Thyroid gland (tissue), 4 donors: ENCODE data around the gene XAF1. TPM values are rescaled to one million over a fixed set of nuclear protein-coding genes. Genes with fewer than 3 reads are reported as not detected.
A peak's percentile ranks its signal among the peaks of the same experiment; 100 is the strongest.

Experiments
- DNase-seq, 2 donors: peaks; one replicate each; pipeline ENCODE4 v3.0.0-alpha.2; 2019
- H3K27ac ChIP-seq, 3 donors: fragments of 200-600 bp; sonication (generic); 1 replicate in 2 of 3; 2 replicates in 1 of 3; pipeline ENCODE4 v1.5.1; 2016 to 2019; ENCODE audit warnings: mild to moderate bottlenecking in 1 of 3, moderate library complexity in 1 of 3
- H3K27me3 ChIP-seq: fragments of 200-600 bp; sonication (generic); one replicate; pipeline ENCODE4 v1.5.1; 2019
- H3K36me3 ChIP-seq, 2 donors: fragments of 200-600 bp; sonication (generic); one replicate each; pipeline ENCODE4 v1.5.1; 2016 to 2019
- H3K4me1 ChIP-seq, 2 donors: fragments of 200-600 bp; sonication (generic); one replicate each; pipeline ENCODE4 v1.5.1; 2017 to 2019
- H3K4me3 ChIP-seq, 3 donors: fragments of 200-600 bp; sonication (generic); replicated peaks in 1 of 3; 1 replicate in 2 of 3; 2 replicates in 1 of 3; pipeline ENCODE4 v1.5.1; 2016; ENCODE audit warnings: mild to moderate bottlenecking in 1 of 3
- H3K9me3 ChIP-seq: fragments of 200-600 bp; sonication (generic); one replicate; pipeline ENCODE4 v1.5.1; 2017
- POLR2A ChIP-seq, 2 donors: fragments of 450-650 bp; IDR thresholded peaks; one replicate each; pipeline ENCODE4 v1.6.1; 2017; ENCODE audit warnings: antibody characterized with exemption in 2 of 2, mild to moderate bottlenecking in 2 of 2, moderate library complexity in 1 of 2
- WGBS, 2 donors: methylation state at CpG; one replicate each; pipeline ENCODE4 v1.1.5; 2017; 5-methylcytosine and 5-hydroxymethylcytosine counted together
- intact Hi-C: fragments of 100-400 bp; cut with DNase I; formaldehyde crosslinking; loops from one replicate; pipeline ENCODE4 v1.15.1; 2023
- total RNA-seq, 4 donors: library from RNA; depleted of rRNA; stranded (reverse); fragments of >200 nt; gene quantifications; one replicate each; pipeline ENCODE4 v1.2.3, GENCODE V29; 2016
- TF ChIP-seq, protein P1 (sequence below), 6 experiments: fragments of 200-600 bp in 3 of 6; fragments of 450-650 bp in 3 of 6; sonication (generic) in 3 of 6; IDR thresholded peaks; one replicate each; pipeline ENCODE4 v1.5.1; 2016 to 2019; ENCODE audit warnings: antibody characterized with exemption in 6 of 6, mild to moderate bottlenecking in 2 of 6, inconsistent platforms in 1 of 6, moderate library complexity in 1 of 6

The XAF1 gene
- total RNA-seq, 4 donors from 2014 or later, result 10.0 to 34.1 (median 12.6) TPM

DNA sequence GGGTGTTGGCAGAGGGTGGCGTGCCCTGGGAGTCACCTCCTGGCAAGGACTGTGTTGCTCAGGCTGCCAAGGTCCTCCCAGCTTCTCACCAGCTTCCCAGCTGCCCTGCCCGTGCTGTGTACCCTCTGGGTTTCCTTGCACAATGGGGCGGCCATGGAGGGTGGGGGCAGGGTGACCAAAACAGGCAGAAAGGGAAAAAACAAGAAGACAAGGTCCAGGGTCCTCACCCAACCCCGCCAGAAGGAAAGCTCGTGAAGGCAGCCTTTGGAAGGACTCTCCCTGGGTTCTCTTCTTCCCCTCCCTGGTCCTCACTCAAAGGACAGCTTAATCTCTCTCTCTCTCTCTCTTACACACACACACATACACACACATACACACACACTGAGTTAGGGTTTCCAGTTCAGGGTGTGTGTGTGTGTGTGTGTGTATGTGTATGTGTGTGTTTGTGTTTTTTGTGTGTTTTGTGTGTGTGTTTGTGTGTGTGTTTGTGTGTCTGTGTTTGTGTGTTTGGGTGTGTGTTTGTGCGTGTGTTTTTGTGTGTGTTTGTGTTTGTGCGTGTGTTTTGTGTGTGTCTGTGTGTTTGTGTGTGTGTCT, 44.7 kb upstream of the XAF1 start:
- no peak for DNase-seq
- Histone ChIP-seq H3K27me3 (no peaks in the 10 kb centered on the region), H3K4me1 (no peaks in the 10 kb centered on the region), H3K27ac (no peak overlapping the region), H3K4me3 (no peak overlapping the region), H3K36me3 (no peaks in the 10 kb centered on the region), H3K9me3 (no peaks in the 10 kb centered on the region)
- TF ChIP-seq POLR2A (IDR thresholded peaks at IDR 0.05), result no peak
- intact Hi-C loops, result no loop called here
- WGBS, 2 donors, result 57 to 70% methylated on average over 7 of the region's 7 CpGs

DNA sequence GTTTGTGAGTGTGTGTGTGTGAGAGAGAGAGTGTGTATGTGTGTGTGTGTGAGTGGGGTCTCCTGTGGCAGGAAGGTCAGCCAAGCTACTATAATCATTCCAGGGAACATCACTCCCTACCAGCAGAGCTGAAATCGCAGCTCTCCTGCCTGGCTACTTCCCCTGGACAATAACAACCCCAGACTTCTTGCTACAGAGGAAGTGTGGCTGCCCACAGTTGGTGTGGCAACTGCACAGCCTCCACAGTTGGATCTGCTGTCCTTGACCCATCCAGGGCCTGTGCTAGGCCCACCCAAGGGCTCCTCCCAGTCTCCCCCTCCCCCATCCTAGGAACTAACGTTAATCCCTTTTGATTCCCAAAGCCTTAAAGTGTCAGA, 44.2 kb upstream of the XAF1 start:
- no peak overlapping the region for H3K27ac ChIP-seq
- H3K4me3 ChIP-seq, result no peak overlapping the region
- 61 to 62% methylated on average over 2 of the region's 2 CpGs for WGBS, 2 donors
- DNase-seq, result no peak
- no peaks in the 10 kb centered on the region for H3K9me3 ChIP-seq
- intact Hi-C loops, result no loop called here
- no peaks in the 10 kb centered on the region for H3K36me3 ChIP-seq
- TF ChIP-seq POLR2A (IDR thresholded peaks at IDR 0.05), result no peak
- TF ChIP-seq, protein P1, sequence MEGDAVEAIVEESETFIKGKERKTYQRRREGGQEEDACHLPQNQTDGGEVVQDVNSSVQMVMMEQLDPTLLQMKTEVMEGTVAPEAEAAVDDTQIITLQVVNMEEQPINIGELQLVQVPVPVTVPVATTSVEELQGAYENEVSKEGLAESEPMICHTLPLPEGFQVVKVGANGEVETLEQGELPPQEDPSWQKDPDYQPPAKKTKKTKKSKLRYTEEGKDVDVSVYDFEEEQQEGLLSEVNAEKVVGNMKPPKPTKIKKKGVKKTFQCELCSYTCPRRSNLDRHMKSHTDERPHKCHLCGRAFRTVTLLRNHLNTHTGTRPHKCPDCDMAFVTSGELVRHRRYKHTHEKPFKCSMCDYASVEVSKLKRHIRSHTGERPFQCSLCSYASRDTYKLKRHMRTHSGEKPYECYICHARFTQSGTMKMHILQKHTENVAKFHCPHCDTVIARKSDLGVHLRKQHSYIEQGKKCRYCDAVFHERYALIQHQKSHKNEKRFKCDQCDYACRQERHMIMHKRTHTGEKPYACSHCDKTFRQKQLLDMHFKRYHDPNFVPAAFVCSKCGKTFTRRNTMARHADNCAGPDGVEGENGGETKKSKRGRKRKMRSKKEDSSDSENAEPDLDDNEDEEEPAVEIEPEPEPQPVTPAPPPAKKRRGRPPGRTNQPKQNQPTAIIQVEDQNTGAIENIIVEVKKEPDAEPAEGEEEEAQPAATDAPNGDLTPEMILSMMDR (IDR thresholded peaks at IDR 0.05), result no peak
- H3K27me3 ChIP-seq, result no peaks in the 10 kb centered on the region
- H3K4me1 ChIP-seq, result no peaks in the 10 kb centered on the region

DNA sequence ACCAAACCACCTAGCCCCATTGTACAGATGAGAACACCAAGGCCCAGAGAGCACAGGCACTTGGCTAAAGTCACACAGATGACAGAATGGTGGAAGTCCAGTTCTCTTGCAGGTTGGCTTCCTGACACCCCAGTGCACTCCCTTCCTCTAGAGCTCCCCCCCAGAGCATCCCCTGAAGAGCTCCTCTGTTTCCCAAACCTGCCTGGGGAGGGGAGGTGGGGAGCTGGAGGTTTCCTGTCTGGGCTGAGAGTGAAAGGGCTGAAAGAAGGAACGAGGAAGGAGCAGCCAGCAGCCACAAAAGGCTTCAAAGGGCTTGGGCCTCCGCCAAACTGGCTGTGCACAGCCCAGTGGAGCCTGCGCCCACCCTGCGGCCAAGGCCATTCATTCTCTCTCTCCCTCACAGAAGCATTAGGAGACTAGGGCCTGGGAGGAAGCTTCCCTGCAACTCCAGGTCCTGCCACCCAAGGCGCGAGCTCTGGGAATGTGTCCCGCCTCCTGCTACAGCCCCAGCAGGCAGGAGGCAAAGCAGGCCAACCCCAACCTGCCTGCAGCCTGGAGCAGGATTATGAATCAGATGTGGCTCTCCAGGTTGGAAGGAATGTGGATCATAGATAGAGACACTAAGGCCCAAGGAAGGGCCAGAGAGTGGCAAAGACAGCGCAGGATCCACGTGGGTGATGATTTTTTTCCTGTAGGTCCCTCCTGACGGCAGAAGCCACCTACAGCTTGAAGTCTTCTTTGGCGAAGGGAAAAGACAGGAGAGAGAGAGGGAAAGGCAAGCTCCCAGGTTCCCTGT, 43.6 kb upstream of the XAF1 start:
- Histone ChIP-seq H3K36me3 (no peaks in the 10 kb centered on the region), H3K9me3 (no peaks in the 10 kb centered on the region), H3K4me1 (no peaks in the 10 kb centered on the region), H3K4me3 (no peak overlapping the region), H3K27ac (no peak overlapping the region), H3K27me3 (no peaks in the 10 kb centered on the region)
- TF ChIP-seq, protein P1 (IDR thresholded peaks at IDR 0.05), result no peak
- no peak for TF ChIP-seq POLR2A (IDR thresholded peaks at IDR 0.05)
- 40 to 41% methylated on average over 9 to 11 of the region's 11 CpGs for WGBS, 2 donors
- intact Hi-C loops, result no loop called here
- DNase-seq, result no peak

DNA sequence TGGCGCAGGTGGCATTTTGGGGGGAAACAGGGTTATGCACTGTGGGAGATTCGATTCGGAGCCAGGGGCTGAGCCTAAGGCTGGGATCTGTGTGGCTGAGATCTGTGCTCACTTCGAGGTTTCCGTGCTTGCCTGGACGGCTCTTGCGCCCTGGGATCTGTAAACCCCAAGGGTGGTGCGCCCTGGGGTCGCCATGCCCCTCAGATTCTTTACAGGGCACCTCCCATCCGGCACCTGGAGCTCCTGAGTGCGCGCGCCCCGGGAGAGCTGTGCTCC, 43.1 kb upstream of the XAF1 start:
- Histone ChIP-seq H3K9me3 (no peaks in the 10 kb centered on the region), H3K27me3 (no peaks in the 10 kb centered on the region), H3K4me3 (no peak overlapping the region), H3K4me1 (no peaks in the 10 kb centered on the region), H3K36me3 (no peaks in the 10 kb centered on the region), H3K27ac (no peak overlapping the region)
- 16 to 24% methylated on average over 3 to 8 of the region's 14 CpGs for WGBS, 2 donors
- DNase-seq, result no peak
- intact Hi-C loops, result no loop called here
- TF ChIP-seq, protein P1 (IDR thresholded peaks at IDR 0.05), result no peak
- TF ChIP-seq POLR2A (IDR thresholded peaks at IDR 0.05), result no peak

DNA sequence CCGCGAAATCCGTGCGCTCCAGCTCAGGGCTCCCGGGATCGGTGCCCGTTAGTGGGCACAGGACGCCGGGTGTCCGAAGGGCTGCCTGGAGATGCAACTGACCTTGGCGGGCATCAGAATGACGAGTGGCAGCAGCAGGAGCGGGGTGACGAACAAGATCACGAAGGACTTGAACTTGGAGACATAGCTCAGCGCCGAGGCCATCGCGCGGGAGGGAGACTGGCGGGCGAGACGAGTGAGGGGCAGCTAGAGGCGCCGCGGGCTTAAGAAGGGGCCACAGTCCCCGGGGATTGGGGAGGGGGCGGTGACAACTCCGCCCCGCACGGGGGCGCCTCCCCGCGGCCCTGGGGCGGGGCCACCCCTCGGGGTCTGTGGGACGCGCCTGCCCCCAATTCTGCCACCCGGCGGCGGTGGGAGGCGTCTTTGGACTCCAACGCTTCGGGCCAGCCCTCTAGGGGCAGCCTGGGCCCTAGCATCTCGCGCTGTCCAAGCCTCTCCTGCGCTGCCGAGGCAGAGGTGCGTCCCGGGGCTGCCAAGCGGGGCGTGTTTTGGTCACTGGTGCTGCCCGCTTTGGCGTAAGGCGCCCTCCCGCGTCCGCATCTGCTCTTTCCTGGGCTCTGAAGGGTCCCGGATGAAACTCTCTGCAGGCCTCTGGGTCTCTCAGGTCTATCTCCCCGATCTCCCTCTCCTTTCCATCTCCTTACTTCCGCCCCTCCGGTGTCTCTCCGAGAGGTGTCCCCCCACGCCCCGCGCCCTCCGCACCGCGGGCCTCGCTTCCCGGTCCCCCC, 42.5 kb upstream of the XAF1 start, which contains the start of gene SLC13A5:
Gene SLC13A5 (minus strand): TSS at position 240 of the 788 bp plus-strand sequence. CDS start 36 bp downstream, at position 204.
- no peak for TF ChIP-seq POLR2A (IDR thresholded peaks at IDR 0.05)
- TF ChIP-seq, protein P1 (IDR thresholded peaks at IDR 0.05), result peak in 1 of 6 experiments; percentile 17
- no peaks in the 10 kb centered on the region for H3K4me1 ChIP-seq
- intact Hi-C loops, result no loop called here
- H3K4me3 ChIP-seq, result no peak within 1 kb of the TSS
- no peaks in the 10 kb centered on the region for H3K9me3 ChIP-seq
- peak in 1 of 2 donors; percentile 8 for DNase-seq
- WGBS, 2 donors, result 0 to 2% methylated on average over 13 to 27 of the region's 71 CpGs
- no peak within 1 kb of the TSS for H3K27ac ChIP-seq
- H3K27me3 ChIP-seq, result no peaks in the 10 kb centered on the region
- H3K36me3 ChIP-seq, result no peaks in the 10 kb centered on the region
